Testis (tissue), 3 donors: ENCODE results near the gene AP5S1. TPM values are rescaled to one million over a fixed set of nuclear protein-coding genes. Genes with fewer than 3 reads are reported as not detected.

Source experiments
- DNase-seq: peaks from one replicate; pipeline ENCODE4 v3.0.0-alpha.2; 2019
- H3K27ac ChIP-seq, 2 donors: fragments of 200-600 bp; sonication (generic); one replicate each; pipeline ENCODE4 v1.5.1; 2019
- H3K27me3 ChIP-seq: fragments of 200-600 bp; sonication (generic); one replicate; pipeline ENCODE4 v1.5.1; 2019
- H3K36me3 ChIP-seq: fragments of 200-600 bp; sonication (generic); one replicate; pipeline ENCODE4 v1.5.1; 2017; ENCODE audit warnings: low read depth; ENCODE audit errors: missing control alignments
- H3K4me1 ChIP-seq: fragments of 200-600 bp; sonication (generic); one replicate; pipeline ENCODE4 v1.5.1; 2019
- H3K4me3 ChIP-seq, 2 donors: fragments of 200-600 bp; sonication (generic); one replicate each; pipeline ENCODE4 v1.5.1; 2017 to 2019
- H3K9me3 ChIP-seq: fragments of 200-600 bp; sonication (generic); one replicate; pipeline ENCODE4 v1.5.1; 2017
- POLR2A ChIP-seq: fragments of 450-650 bp; IDR thresholded peaks from one replicate; pipeline ENCODE4 v1.6.1; 2017; ENCODE audit warnings: antibody characterized with exemption, mild to moderate bottlenecking, moderate library complexity
- WGBS, 2 donors: methylation state at CpG; one replicate each; pipeline ENCODE4 v1.1.5; 2018; 5-methylcytosine and 5-hydroxymethylcytosine counted together
- intact Hi-C: fragments of 100-400 bp; cut with DNase I; formaldehyde crosslinking; loops from one replicate; pipeline ENCODE4 v1.15.1; 2023; ENCODE audit warnings: low total_unique reads
- polyA plus RNA-seq: library from polyadenylated mRNA; stranded (reverse); fragments of 350-450 nt; fragmentation: Illumina TruSeq; extraction: RNeasy Lipid Tissue Mini Kit (QIAGEN cat#74804); gene quantifications from one replicate; pipeline ENCODE4 v1.2.3, GENCODE V29; 2014; ENCODE audit warnings: low read depth, low replicate concordance; ENCODE audit not compliant: insufficient read depth
- total RNA-seq, 2 donors: library from RNA; depleted of rRNA; stranded (reverse); fragments of >200 nt; gene quantifications; one replicate each; pipeline ENCODE4 v1.2.3, GENCODE V29; 2016
- TF ChIP-seq, protein P1 (sequence below), 3 experiments: fragments of 450-650 bp in 2 of 3; fragments of 200-600 bp in 1 of 3; sonication (generic) in 1 of 3; IDR thresholded peaks; one replicate each; pipeline ENCODE4 v1.5.1; 2016 to 2019; ENCODE audit warnings: antibody characterized with exemption in 3 of 3, mild to moderate bottlenecking in 2 of 3, moderate library complexity in 1 of 3

The AP5S1 gene
- total and polyA plus RNA-seq, 3 donors from 2014 or later, result 25.9 to 26.6 (median 26.0) TPM

- intact Hi-C loops, result no loop called here
- H3K4me1 ChIP-seq, result peaks cover 28% of the 10 kb centered on the region
- H3K27ac ChIP-seq, result peak overlapping the region in 1 of 2 donors; percentile 92
- H3K9me3 ChIP-seq, result no peaks in the 10 kb centered on the region
- WGBS, 2 donors, result 77 to 79% methylated on average over 8 of the region's 8 CpGs
- TF ChIP-seq POLR2A, result no peak
- TF ChIP-seq, protein P1, sequence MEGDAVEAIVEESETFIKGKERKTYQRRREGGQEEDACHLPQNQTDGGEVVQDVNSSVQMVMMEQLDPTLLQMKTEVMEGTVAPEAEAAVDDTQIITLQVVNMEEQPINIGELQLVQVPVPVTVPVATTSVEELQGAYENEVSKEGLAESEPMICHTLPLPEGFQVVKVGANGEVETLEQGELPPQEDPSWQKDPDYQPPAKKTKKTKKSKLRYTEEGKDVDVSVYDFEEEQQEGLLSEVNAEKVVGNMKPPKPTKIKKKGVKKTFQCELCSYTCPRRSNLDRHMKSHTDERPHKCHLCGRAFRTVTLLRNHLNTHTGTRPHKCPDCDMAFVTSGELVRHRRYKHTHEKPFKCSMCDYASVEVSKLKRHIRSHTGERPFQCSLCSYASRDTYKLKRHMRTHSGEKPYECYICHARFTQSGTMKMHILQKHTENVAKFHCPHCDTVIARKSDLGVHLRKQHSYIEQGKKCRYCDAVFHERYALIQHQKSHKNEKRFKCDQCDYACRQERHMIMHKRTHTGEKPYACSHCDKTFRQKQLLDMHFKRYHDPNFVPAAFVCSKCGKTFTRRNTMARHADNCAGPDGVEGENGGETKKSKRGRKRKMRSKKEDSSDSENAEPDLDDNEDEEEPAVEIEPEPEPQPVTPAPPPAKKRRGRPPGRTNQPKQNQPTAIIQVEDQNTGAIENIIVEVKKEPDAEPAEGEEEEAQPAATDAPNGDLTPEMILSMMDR (IDR thresholded peaks at IDR 0.05), result no peak
- no peak for DNase-seq
- no peak overlapping the region for H3K4me3 ChIP-seq
- H3K27me3 ChIP-seq, result no peaks in the 10 kb centered on the region
- H3K36me3 ChIP-seq, result no peaks in the 10 kb centered on the region
Observed at GRCh38 chr20:3812975-3813847, 7.1 kb upstream of the AP5S1 start.

DNA sequence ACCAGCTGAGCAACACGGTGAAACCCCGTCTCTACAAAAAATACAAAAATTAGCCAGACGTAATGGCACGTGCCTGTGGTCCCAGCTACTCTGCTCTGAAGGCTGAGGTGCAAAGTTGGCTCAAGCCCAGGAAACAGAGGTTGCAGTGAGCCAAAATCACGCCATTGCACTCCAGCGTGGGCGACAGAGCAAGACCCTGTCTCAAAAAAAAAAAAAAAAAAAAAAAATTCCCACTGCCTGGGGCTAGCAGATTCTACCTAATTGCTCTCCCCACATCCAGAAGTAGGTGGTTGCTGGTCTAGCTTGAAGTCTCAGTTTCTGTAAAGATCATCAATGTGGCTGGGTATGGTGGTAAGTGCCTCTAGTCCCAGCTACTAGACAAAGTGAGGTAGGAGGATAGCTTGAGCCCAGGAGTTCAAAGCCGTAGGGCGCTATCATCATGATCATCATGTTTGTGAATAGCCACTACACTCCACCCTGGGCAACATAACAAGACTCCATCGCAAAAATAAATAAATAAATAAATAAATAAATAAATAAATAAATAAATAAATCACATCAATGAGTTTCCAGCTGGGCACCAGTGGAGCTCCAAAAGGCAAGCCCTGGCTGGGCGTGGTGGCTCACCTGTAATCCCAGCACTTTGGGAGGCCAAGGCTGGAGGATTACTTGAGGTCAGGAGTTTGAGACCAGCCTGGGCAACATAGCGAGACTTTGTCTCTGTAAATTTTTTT, 6.3 kb upstream of the AP5S1 start:
- no peaks in the 10 kb centered on the region for H3K36me3 ChIP-seq
- DNase-seq, result no peak
- TF ChIP-seq, protein P1 (IDR thresholded peaks at IDR 0.05), result no peak
- no peak for TF ChIP-seq POLR2A
- H3K4me1 ChIP-seq, result peaks cover 34% of the 10 kb centered on the region
- H3K27me3 ChIP-seq, result no peaks in the 10 kb centered on the region
- intact Hi-C loops, result no loop called here
- 91 to 95% methylated on average over 12 of the region's 12 CpGs for WGBS, 2 donors
- H3K9me3 ChIP-seq, result no peaks in the 10 kb centered on the region
- H3K27ac ChIP-seq, result no peak overlapping the region
- H3K4me3 ChIP-seq, result no peak overlapping the region

DNA sequence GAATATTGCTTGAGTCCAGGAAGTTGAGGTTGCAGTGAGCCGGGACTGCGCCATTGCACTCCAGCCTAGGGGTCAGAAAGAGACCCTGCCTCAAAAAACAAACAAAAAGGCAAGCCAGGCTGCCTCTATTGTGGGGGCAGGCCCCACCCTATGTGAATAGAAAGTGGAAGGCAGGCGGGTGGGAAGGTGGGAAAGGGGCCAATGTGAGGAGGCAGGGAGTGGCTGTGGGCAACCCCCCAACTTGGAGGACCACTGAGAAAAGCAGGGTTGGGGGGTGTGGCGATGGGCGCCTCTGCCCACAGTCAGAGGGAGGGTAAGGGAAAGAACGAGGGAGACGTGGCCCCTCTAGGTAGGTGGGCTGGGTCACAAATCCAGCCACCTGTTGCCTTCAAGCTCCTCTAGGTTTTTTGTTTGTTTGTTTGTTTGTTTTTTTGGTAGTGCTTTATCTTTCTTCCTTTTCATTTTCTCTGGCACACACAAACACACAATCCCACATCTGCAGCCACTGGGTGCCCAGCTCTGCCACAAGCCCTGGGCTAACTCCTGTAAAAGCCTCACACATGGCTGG, 5.3 kb upstream of the AP5S1 start:
- no peak for DNase-seq

DNA sequence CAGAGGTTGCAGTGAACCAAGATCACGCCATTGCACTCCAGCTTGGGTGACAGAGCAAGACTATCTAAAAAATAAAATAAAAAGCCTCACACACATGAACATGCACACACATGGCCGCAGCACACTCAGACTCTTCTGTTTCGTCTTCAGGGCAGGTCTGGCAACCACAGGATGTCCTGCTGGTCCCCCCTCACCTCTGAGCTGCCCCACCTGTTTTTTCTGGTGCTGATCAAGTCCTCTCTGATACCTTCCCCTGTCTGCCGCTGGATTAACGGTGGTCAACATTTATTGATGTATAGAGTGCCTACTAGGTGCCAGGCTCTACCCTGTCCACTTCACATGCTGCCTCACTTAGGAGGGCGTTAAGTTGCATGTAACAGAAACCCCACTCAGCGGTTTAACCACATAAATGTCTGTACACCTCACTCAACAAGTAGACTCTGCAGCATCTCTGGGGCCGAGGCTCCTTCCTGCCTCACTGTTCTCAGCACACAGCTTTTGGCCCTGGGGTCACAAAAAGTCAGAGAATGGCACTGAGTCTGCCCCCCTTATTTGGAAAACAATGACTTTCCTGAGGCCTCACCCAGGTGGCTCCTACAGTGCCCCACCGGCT, 4.5 kb upstream of the AP5S1 start:
- WGBS, 2 donors, result 89 to 90% methylated on average over 9 of the region's 9 CpGs
- Histone ChIP-seq H3K4me3 (no peak overlapping the region), H3K27me3 (no peaks in the 10 kb centered on the region), H3K36me3 (no peaks in the 10 kb centered on the region), H3K9me3 (no peaks in the 10 kb centered on the region), H3K27ac (no peak overlapping the region), H3K4me1 (peaks cover 38% of the 10 kb centered on the region)
- no peak for DNase-seq
- TF ChIP-seq POLR2A, result no peak
- TF ChIP-seq, protein P1 (IDR thresholded peaks at IDR 0.05), result no peak
- intact Hi-C loops, result no loop called here

More for the DNA sequence above, 5.3 kb upstream of the AP5S1 start:
- Histone ChIP-seq H3K4me3 (no peak overlapping the region), H3K36me3 (no peaks in the 10 kb centered on the region), H3K27me3 (no peaks in the 10 kb centered on the region), H3K4me1 (peaks cover 42% of the 10 kb centered on the region), H3K9me3 (no peaks in the 10 kb centered on the region), H3K27ac (no peak overlapping the region)
- WGBS, 2 donors, result 87 to 90% methylated on average over 7 of the region's 7 CpGs
- TF ChIP-seq, protein P1 (IDR thresholded peaks at IDR 0.05), result no peak
- no peak for TF ChIP-seq POLR2A
- intact Hi-C loops, result no loop called here
